Head of caudate nucleus (tissue), 42 donors: ENCODE results near the gene NRL.

Experiments
- DNase-seq, 42 donors: peaks; one replicate each; pipeline versions ENCODE4 v3.0.0 to v3.0.0-alpha.2; 2020 to 2021; ENCODE audit warnings: mixed read lengths in 7 of 42
- intact Hi-C: fragments of 100-400 bp; cut with DNase I; formaldehyde crosslinking; loops from one replicate; pipeline ENCODE4 v1.15.0; 2022

NRL gene

DNA sequence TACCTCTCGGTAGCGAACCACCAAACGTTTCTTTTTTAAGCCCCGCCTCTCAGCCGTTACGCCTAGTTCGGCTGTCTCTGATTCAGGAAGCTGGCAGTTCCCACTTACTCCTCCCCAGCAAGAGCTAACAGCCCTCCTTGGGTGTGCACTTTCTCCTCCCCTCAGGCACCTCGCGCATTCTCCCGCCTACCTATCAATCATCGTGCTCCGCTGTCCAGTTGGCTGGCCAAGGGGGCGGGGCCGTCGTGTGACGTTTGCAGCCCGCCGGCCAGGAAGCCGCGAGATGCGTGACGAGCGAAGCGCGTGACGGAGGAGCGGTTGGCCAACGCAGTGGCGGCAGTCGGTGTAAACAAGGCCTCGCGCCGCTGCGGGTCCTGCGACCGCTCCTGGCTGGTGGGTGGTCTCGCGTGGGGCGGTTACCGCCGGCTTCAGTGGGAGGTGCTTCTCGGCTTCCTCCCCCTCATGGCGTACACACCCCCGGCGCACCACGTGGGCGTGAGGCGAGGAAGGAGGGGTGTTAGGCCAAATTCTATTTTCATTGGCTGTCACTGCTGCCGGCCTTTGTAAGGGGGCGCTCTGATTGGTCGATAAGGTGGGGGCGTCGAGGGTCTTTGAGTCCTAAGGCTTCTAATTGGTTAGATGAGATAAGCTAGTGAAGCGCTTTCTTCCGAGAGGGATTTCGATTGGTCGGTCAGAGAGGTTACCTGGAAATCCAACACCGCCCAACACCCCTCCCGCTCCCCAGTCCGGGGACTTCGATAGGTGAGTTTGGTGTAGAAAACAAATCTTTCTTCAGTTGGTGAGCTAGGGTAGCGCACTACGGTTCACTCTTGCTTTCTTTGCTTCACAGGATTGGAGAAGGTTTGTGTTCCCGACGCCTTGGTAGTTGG is at the start of gene NRL, which contains the start of gene DCAF11:
Gene NRL, minus strand, starts transcription at position 418 of the 890 bp plus-strand sequence. CDS start 32,101 bp downstream, outside the sequence.
Gene DCAF11, plus strand, starts transcription at position 246 of the 890 bp plus-strand sequence. CDS start 818 bp downstream, outside the sequence.
- DNase-seq: peak; percentile 95 to 99 (median 98)
- intact Hi-C loops: loop anchor here (2.0 kb wide), 1 partner anchor 26 kb away; the partner anchor contains the start of gene EMC9

DNA sequence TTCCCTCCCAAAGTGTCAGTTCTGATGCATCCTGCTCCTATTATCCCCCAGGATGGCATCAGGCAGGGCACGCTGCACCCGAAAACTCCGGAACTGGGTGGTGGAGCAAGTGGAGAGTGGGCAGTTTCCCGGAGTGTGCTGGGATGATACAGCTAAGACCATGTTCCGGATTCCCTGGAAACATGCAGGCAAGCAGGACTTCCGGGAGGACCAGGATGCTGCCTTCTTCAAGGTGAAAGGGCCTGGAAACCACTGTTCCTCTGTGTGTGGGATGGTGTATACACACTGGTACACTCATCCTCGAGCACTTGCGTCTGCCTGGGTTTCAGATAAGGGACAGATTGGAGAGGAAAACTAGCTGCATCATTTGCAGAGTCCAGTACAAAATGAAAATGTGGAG is 47.3 kb upstream of the NRL start:
- DNase-seq: peak in 2 of 42 donors; percentile 26 to 55
- intact Hi-C loops: no loop called here

DNA sequence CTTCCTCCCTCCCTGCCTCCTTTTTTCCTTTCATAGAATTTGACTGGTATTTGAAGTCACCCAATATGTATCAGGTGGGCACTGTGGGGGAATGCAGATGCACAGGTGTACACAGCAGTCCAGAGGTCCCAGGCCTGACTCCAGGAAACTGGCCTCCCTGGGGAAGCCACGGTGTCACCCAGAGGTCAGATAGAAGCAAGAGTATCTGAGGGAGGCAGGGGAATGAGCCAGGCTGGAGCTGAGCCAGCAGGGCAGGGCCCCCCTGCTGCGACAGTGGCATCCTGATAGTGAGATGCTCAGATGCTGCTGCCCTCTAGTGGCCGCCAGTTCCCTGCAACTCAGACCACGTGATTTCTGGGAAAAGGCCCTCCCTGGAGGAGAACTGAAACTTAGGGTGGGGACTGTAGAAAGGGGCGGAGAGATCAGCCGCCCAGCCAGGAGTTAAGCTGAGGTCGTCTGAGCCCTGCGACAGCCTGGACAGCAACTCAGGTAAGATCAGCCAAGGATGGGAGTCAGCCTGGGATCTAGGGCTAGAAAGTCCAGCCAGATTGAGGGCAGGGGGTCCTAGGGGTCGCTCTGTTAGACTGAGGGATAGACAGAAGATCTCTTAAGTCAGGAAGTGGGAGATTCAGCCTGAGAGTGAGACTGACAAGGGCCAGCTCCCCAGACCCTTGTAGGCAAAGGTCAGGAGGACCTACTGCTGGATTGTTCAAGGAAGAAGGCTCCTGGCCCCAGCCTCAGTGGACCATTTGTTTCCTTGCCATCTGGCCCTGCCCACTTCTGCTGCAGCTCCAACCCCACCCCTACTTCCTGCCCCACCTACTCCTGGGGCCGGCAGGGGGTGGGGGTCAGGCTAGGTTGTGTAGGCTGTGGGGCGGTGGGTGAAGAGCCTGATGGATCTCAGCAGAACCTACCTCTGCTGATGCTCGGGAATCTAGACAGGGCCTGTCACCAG is 46.4 kb upstream of the NRL start, which contains the start of gene IRF9:
Gene IRF9, plus strand, starts transcription at position 416 of the 955 bp plus-strand sequence. CDS start 880 bp downstream, outside the sequence.
- peak; percentile 89 to 100 (median 97) for DNase-seq
- intact Hi-C loops: no loop called here

DNA sequence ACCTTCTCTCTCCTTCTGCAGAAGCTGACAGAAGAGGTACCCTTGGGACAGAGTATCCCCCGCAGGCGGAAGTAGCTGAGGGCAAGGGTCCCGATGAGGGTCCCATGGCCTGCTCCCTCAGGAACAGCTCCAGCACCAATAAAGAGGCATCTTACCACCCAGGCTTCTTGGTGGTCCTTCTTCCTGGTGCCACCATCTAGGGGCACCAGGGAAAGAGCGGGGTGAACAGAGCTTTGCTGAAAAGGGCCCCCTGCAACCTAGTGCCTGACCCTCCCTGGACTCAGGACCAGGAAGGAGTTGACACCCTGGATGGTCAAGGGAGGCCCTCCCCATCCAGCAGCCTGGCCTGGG is 45.7 kb upstream of the NRL start:
- no peak for DNase-seq
- intact Hi-C loops: no loop called here

DNA sequence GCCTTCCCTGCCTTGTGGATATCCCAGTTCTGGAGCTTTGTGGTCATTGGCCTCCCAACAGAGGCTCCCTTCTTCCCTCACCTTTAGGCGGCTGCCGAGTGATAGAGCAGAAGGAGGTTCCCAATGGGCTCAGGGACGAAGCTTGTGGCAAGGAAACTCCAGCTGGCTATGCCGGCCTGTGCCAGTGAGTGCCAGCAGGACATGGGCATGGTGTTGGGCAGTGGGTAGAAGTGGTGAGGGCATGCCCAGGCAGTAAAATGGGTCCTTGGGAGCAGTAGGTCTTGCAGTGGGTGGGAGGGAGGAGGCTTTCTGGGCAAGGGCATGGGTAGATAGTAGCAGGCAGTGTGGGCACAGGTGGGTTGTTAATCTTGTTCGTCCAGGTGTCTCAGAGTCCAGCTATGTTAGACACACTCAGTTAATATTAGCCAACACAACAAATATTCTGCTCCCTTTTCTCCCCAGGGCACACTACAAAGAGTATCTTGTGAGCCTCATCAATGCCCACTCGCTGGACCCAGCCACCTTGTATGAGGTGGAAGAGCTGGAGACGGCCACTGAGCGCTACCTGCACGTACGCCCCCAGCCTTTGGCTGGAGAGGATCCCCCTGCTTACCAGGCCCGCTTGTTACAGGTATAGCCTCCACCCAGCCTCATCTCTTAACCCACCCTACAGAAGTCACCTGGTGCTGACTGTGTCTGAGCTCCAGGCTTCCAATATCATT is 45.2 kb upstream of the NRL start:
- no peak for DNase-seq
- intact Hi-C loops: no loop called here

DNA sequence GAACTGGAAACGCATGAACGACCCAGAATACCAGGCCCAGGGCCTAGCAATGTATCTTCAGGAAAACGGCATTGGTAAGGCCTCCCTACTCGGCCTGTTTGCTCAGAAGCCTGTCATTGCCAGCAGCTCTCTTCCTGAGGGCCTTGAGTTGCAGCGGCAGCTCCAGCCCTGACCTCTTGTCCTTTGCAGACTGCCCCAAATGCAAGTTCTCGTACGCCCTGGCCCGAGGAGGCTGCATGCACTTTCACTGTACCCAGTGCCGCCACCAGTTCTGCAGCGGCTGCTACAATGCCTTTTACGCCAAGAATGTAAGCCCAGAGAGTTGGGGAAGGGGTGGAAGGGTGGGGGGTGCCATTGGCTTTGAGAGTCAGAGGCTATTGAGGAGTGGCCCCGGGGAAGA is 42.6 kb upstream of the NRL start:
- intact Hi-C loops: no loop called here
- no peak for DNase-seq

DNA sequence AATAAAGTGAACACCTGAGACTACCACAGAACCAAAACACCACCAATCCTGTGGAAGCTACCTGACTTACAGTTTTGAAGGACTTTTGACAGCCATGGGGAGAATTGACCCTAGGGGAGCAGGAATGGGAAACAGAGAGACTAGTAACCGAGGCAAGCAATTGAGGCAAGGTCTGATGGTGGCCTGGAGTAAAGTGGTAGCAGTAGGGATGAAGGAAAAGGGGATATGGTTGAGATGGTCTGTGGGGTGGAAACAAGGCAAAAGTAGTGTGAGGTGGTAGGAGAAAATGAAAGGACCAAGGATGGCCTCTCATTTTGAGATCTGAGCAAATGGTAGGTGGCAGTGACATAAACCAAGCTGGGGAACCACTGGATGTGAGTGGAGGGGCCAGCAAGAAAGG is 42.1 kb upstream of the NRL start:
- DNase-seq: no peak
- intact Hi-C loops: no loop called here

DNA sequence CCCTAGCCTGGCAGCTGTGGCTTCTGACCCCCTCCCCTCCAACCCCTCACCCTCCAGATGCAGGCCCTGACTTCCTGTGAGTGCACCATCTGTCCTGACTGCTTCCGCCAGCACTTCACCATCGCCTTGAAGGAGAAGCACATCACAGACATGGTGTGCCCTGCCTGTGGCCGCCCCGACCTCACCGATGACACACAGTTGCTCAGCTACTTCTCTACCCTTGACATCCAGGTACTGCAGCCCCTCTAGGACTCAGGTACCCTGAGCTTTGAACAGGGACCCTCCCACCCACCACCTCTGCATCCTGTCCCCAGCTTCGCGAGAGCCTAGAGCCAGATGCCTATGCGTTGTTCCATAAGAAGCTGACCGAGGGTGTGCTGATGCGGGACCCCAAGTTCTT is 40.4 kb upstream of the NRL start:
- intact Hi-C loops: no loop called here
- DNase-seq: no peak

DNA sequence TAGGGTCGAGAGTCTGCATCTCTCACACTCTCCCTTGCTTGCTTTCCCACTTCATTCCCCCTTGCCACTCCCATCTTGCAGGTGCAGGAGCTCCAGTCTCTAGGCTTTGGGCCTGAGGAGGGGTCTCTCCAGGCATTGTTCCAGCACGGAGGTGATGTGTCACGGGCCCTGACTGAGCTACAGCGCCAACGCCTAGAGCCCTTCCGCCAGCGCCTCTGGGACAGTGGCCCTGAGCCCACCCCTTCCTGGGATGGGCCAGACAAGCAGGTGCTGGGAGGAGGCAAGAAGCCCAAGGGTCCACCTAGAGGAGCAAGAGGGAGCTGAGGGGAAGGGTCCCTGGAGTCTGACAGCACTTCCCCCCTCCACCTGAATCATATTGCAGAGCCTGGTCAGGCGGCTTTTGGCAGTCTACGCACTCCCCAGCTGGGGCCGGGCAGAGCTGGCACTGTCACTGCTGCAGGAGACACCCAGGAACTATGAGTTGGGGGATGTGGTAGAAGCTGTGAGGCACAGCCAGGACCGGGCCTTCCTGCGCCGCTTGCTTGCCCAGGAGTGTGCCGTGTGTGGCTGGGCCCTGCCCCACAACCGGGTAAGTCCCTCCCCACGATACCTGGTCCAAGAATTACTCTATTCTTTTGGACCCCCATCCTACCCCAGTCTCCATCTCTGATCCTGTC is 36.8 kb upstream of the NRL start:
- intact Hi-C loops: no loop called here
- no peak for DNase-seq

DNA sequence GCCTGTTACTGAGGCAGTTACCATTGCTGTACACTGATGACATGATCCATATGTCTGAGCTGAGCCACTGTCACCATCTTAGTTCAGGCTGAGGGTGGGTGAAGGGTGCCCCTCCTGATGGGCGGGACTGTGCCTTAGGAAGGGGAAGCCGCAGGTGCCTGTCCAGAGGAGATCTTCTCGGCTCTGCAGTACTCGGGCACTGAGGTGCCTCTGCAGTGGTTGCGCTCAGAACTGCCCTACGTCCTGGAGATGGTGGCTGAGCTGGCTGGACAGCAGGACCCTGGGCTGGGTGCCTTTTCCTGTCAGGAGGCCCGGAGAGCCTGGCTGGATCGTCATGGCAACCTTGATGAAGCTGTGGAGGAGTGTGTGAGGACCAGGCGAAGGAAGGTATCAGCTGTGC is 36.2 kb upstream of the NRL start:
- intact Hi-C loops: no loop called here
- no peak for DNase-seq

DNA sequence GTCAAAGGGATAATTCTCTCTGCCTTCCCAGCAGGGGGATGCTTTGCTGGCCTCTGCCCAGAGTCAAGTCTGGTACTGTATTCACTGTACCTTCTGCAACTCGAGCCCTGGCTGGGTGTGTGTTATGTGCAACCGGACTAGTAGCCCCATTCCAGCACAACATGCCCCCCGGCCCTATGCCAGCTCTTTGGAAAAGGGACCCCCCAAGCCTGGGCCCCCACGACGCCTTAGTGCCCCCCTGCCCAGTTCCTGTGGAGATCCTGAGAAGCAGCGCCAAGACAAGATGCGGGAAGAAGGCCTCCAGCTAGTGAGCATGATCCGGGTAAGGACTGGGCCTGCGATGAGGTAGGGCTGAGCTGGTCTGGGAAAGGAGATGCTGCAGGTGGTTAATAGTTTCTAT is 35.8 kb upstream of the NRL start:
- intact Hi-C loops: no loop called here
- DNase-seq: no peak

DNA sequence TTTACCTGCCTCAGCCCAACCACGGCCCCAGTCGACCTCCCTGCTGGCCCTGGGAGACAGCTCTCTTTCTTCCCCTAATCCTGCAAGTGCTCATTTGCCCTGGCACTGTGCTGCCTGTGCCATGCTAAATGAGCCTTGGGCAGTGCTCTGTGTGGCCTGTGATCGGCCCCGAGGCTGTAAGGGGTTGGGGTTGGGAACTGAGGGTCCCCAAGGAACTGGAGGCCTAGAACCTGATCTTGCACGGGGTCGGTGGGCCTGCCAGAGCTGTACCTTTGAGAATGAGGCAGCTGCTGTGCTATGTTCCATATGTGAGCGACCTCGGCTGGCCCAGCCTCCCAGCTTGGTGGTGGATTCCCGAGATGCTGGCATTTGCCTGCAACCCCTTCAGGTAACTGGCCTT is 35.3 kb upstream of the NRL start:
- intact Hi-C loops: no loop called here
- DNase-seq: no peak

DNA sequence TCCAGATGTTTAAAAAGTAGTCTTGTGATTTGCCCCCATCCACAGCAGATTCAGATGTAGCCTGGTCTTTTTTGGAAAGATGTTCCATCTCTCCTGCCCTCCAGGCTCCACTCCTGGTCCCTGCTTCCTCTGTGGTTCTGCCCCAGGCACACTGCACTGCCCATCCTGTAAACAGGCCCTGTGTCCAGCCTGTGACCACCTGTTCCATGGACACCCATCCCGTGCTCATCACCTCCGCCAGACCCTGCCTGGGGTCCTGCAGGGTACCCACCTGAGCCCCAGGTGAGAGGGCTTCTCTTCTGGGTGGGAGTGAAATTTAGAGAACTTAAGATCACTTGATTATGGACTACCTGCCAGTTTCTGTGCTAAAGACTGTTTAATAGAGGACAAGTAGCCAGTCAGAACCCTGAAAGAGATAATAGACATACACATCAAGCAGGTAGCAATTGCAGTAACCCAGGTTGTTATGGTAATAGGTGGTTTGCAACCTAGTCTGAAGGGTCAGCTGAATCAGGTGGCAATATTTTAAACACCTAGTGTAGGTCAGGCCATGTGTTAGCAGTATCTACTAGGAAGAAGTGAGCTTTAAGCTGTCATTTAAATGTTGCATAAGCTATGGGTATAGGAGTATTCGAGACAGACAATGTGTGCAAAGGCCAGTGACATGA is 34.7 kb upstream of the NRL start:
- intact Hi-C loops: no loop called here
- DNase-seq: no peak

DNA sequence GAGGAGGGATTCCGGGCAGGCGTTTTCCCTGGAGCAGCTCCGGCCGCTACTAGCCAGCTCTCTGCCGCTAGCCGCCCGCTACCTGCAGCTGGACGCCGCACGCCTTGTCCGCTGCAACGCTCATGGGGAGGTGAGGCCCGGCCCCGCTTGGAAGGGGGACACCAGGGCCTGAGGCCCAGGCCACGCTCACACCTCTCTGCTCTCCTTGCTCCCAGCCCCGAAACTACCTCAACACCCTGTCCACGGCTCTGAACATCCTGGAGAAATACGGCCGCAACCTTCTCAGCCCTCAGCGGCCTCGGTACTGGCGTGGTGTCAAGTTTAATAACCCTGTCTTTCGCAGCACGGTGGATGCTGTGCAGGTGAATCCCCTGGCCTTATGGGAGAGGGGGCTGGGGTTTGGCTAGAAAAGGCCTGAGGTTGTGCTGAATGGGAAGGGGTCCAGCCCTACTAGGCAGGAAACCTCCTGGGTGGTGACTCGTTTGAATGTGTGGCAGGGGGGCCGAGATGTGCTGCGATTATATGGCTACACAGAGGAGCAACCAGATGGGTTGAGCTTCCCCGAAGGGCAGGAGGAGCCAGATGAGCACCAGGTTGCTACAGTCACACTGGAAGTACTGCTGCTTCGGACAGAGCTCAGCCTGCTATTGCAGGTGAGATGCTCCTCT is 33.1 kb upstream of the NRL start:
- intact Hi-C loops: no loop called here
- peak in 1 of 42 donors; percentile 32 for DNase-seq

DNA sequence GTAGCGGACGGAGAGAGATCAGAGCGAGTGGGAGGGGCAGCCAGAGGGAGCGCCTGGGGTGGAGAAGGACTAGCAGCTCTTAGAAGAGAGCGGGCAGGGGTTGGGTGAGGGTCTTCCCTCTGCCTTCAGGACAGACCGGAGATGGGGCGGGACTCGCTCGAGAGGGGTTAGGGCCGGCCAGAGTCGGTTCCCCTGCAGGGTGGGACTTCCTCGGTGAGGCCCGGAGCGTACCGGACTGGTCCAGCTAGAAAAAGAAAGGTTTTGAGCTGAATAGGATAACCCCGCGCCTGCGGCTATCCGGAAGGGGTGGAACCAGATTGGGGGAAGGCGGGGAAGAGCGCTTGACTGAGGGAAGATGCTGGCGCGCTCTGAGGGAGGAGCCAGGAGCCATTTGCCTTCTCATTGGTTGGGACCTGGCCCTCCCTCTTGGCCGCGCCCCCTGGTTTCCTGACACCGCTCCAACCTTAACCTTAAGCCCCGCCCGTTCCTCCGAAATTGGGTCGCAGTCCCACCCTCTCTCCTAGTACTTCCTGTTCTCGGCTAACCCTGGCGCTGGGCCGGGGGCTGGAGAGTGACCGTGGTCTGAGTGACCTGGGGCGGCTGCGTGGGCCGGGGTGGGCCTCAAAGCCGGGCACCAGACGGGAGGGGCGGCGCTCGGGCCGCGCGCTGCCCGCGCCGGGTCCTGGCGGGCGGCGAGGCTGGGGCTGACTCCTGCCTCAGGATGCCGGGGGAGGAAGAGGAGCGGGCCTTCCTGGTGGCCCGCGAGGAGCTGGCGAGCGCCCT is 32.4 kb upstream of the NRL start, which contains the start of gene RNF31:
Gene RNF31, plus strand, starts transcription at position 521 of the 783 bp plus-strand sequence. Its CDS starts 201 bp downstream, at position 722.
- DNase-seq: peak; percentile 93 to 99 (median 98)
- intact Hi-C loops: no loop called here

DNA sequence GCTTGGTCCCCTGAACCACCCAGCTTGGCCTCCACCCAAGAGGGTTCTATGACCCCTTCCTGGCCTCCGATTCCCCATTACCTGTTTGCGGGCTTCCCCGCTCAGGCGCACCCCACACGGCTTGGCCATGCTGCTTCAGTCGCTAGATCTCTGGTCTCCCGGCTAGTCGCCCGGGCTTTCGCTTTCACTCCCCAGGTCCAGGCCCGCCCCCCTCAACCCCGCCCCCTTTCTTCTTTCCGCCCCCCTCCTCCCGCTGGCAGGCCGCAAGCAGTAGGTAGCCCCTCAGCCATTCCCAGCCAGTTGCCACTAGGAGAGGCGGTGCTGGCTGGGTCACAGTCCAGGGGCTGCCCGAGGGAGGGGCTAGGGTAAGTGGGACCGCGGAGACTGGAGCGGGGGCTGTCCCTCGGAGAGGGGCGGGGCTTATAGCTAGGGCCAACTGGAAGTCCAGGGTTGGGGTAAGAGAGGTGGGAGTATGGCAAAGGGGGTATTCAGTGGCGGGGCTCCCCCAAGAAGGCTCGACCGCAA is 31.8 kb upstream of the NRL start, which contains the start of gene PSME2:
Gene PSME2, minus strand, starts transcription at position 158 of the 525 bp plus-strand sequence. Its CDS starts 29 bp downstream, at position 129.
- intact Hi-C loops: no loop called here
- DNase-seq: peak; percentile 57 to 93 (median 82)
